SKM-1 (cell line): Measurements from ENCODE around the gene CDRT4.
A peak's percentile ranks its signal among the peaks of the same experiment; 100 is the strongest.
"Not testable (repeated sequence)": the region's sequence is repeated elsewhere in the genome, so short reads cannot be mapped to it uniquely, and the experiment has no call there.

Experiments
- DNase-seq: peaks from one replicate; lab custom pipeline; 2025; ENCODE audit not compliant: unreplicated experiment; lab: John Stamatoyannopoulos, UW

Gene CDRT4

GRCh38 chr17:15457723-15458094, 9.7 kb downstream of the CDRT4 start:
- no peak for DNase-seq

DNA sequence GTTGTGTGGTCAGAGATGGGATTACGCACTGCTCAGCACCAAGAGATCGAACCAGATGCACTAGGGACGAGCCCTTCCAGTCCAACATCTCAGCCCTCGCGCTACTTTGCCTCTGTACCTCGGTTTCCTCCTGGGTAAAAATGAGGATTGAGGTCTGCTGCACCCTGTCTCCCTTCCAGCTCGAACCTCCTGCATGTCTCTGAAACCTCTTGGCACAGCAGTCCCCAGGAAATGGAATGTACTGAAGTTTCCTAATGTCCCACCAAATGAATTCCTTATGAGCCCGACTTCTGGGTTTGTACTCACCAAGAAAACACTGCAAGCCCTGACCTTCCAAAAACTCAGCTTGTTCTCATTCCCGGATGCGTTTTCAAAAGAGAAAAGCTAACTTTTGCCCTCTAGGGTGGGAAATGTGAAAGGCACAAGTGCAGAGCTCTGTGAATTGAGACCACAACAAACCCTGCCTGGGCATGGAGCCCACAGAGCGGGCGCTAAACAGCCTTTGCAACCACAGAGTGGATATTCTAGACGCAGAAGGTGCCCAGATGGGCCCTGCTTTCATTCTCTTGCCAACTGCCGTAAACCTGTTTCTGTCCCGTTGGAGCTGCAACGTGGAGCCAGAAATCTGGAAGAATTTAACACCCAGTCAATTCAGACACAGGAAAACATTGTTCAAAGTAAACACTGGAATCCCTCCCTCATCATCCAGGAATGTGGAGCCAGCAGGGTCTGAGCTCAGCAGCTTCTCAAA, 10.3 kb downstream of the CDRT4 start:
- no peak for DNase-seq

GRCh38 chr17:15456496-15456895, 10.9 kb downstream of the CDRT4 start:
- no peak for DNase-seq

GRCh38 chr17:15454346-15454745, 13.1 kb downstream of the CDRT4 start:
- no peak for DNase-seq

- no peak for DNase-seq
Measured at GRCh38 chr17:15453782-15454181, 13.6 kb downstream of the CDRT4 start.

- DNase-seq, result no peak
Measured at GRCh38 chr17:15453246-15453645, 14.2 kb downstream of the CDRT4 start.

GRCh38 chr17:15452746-15453145, 14.7 kb downstream of the CDRT4 start:
- DNase-seq, result no peak

GRCh38 chr17:15451680-15452079, 15.7 kb downstream of the CDRT4 start:
- no peak for DNase-seq

DNA sequence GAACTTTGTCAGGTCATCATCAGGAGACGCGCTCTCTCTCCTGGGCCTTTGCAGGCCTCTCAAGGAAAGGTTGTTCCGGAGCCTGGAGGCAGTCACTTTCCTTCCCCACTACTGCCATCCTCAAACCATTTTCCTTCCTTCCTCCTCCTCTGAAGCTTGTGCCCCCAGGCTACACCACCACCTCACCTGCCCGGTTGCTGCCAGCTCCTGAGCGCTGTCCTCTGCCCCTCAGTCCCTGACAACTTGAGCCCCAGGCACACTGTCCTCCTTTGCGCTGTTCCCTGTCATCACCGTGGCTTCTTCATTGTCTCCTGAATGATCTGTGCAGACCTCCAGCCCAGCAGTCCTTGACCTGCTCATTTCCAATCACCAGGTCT, 18.9 kb downstream of the CDRT4 start:
- no peak for DNase-seq

GRCh38 chr17:15447928-15448579, 19.4 kb downstream of the CDRT4 start:
- no peak for DNase-seq

DNA sequence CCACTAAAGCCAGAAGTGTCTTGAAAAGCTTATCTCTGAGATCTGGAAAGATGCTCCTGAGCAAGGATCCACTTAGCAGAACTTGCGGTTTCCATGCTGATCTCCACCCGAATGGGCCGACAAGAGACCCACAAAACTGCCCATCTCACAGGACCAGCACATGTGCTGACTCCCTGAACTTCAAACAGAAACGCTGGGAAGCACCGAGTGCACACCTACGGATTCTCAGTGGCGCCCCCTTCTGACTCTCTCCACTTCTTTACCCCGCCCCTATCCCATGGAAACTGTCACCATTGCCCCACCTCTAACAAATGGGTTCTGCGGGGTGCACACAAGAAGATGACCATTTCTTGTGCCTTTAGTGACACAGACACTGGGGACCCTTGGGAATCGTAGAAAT, 21.4 kb downstream of the CDRT4 start:
- DNase-seq, result no peak

DNA sequence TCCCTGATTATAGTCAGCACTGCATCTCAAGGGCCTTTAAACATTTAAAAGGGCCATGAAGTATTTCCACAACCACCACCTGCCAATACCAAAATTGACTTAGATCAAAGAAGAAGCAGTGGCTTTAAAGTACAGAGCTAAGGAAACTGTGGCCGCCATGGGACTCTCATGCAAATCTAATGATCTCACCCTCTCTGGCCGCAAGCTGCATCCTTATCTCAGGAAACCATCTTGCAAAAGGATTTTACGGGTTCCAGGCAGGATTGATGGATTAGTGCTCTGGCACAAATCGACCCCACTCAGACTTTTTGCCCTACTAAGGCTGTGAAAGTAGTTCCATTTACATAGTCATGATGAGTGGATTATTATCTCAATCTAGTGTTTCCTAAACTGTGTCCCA, 22.6 kb downstream of the CDRT4 start:
- no peak for DNase-seq

- DNase-seq, result no peak
Measured at GRCh38 chr17:15442311-15443180, 24.9 kb downstream of the CDRT4 start.

DNA sequence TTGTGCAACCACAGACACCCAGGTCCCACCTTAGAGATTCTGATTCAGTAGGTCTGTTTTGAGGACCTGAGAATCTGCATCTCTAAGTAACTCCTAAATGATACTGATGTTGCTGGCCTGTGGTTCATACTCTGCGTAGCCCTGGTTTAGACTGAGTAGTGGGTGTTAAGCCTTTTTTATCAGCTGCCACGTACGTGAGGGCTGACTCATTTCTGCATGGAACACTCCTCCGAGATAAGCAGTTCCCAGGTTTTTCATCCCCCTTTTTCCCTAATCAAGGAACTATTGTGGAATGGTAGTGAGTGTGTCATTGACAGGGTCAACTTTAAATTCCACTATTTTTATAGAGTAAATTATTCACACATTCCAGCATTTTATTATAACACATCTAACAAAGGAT, 26.1 kb downstream of the CDRT4 start:
- no peak for DNase-seq

DNA sequence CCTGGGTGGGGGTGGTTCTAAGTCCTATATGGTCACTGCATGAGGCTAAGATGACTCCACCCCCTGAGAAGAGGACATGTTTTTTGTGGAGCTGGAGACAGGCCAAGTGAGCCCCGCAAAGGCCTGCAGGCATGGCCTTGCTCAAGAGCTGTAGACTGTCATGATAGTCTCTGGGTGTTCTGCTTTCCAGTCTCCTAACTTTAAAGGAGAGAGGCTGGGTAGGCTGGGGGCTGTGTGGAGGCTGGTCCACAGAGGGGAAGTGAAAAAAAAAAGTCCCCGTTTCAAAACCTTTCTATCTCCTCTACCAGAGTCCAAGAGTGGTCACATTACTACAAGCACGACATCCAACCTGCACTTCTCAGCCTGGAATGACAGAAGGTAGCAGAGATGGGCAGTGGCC, 27.1 kb downstream of the CDRT4 start:
- DNase-seq, result peak; percentile 9

- not testable (repeated sequence) for DNase-seq
Measured at GRCh38 chr17:15439205-15439985, 28.0 kb downstream of the CDRT4 start.

GRCh38 chr17:15438491-15439105, 28.8 kb downstream of the CDRT4 start:
- DNase-seq, result no peak

GRCh38 chr17:15437303-15437635, 30.2 kb downstream of the CDRT4 start:
- DNase-seq, result no peak

DNA sequence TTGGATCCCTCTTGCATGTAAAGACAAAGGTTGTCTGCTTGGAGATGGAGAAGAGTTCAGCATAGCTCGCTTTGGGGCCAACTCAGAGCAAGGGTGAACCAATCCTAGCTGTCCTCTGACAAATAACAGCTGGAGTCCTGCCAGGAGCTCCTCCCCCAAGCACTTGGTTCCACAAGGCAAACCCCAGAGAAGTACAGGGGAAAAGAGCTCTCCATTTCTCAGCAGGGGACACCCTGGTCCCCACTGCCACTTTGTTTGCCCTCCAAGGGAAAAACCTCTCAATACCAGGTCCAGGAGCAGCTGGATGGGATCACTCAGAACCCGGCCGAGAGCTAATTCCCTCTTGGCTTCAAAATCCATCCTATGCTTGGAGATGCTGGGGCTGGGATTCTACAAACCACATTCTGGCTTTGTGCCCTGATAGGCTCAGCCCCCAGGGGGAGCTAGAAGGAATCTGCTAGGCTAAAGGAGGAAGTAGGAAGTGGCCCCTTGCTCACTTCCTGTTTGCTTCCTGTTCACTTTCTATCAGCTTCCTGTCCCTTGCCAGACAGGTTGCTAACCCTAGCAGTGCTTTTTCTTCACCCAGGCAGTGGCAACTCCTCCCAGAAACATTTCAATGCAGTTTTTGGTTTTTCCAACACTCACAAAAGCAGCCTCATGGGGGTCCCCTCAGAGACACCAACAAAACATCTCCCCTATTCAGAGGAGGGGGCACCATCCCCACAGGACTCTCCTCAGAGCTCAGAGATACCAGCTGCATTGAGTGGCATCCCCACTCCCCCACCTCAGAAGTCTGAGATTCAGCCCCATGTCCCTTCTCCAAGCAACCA, 30.7 kb downstream of the CDRT4 start:
- DNase-seq, result peak; percentile 48

GRCh38 chr17:15434956-15435355, 32.5 kb downstream of the CDRT4 start:
- no peak for DNase-seq
